ENCODE measurements around the gene NUDT2.

The NUDT2 gene

DNA sequence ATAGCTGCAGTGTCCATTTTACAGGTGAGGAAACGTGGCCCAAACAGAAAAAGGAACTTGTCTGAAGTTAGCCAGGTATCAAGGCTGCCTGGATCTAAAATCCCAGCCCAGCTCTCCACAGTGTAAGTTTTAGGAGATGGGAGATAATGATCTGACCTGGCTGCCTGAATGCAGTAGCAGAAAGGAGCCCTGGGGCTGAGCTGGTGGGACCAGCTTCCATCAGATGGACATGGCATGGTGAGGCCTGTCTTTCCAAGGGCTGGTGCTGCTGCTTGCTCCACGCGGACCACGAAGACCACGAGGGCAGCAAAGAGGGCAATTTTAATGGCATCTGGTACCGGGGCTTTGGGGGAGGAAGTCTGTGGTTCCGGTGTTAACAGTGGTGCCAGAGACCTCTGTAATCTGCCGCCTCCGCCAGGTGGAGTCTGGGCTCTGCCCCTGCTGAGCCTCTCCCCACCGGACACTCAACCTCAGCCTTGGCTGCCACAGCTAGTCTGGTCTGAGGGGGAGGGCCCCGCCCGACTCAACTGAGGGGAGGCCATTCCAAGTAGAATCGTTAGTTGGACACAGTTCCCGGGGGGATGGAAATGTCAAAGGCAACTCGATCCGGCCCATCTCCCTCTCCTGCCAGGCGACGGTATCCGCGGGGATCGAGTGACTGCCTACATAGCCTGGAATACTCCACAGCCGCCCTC lies 46.7 kb downstream of the NUDT2 start:
- H2BK120ac ChIP-seq (ENCODE audit: low read depth, low read length), result no peak overlapping the region

DNA sequence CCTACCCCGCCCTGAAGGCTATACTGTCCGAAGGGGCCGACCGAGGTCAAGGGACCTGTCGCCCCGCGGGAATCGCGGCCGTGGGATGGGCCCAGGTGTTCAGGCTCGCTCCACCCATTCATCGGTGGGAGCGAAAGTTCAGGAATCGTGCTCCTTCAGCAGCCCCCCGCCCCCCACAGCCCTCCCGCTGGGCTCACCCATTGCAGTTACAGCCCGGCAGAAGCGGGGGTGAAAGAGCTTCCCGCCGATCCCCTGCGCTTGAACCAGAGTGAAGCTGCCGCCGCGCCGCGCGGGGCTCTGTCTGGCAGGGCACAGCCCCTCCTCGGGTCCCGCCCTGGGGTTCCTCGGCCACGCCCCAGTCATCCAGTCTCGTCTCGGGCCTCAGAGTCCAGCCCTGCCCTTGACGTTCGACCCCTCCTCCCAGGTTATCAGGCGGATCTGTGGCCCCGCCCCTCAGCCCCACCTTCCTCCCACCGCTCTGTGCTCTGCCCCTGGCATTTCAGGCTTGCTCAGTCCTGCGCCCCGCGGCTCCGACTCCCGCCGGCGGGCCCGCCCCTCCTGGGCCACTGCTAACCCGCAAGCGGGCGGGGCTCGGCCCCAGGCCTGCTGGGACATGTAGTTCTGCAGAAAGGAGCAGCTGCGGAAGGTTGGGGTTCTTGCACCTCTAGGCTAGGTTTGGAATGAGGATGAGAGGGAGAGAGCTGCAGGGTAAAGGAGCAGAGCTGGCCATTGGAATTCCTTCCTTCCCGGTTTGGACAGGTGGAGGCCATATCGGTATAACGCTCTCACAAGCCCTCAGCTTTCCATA lies 47.4 kb downstream of the NUDT2 start, which contains the start of gene MYORG:
Gene MYORG, minus strand, starts transcription at position 303 of the 808 bp plus-strand sequence. CDS start 3,955 bp downstream, outside the sequence.
- Histone ChIP-seq H2BK5ac (ENCODE audit: low read length) (peak within 1 kb of the TSS; percentile 72), H3K79me1 (ENCODE audit: low read length) (peaks cover 7% of the 10 kb centered on the region), H2BK120ac (ENCODE audit: low read depth, low read length) (no peak within 1 kb of the TSS), H3K4me2 (ENCODE audit: low read length) (peak within 1 kb of the TSS; percentile 95), H3K56ac (ENCODE audit: low read length) (peak within 1 kb of the TSS; percentile 93), H3K4me3 (ENCODE audit: low read length) (peak within 1 kb of the TSS; percentile 50), H3K27ac (ENCODE audit: low read depth, low read length) (peak within 1 kb of the TSS; percentile 39), H4K5ac (ENCODE audit: low read length) (no peak within 1 kb of the TSS), H3K18ac (ENCODE audit: low read length) (peak within 1 kb of the TSS; percentile 64), H3K23ac (ENCODE audit: low read length) (no peak within 1 kb of the TSS), H3K4me1 (ENCODE audit: control insufficient read depth, low read depth, low read length) (peaks cover 15% of the 10 kb centered on the region), H3K36me3 (ENCODE audit: control insufficient read depth, insufficient read depth, low read length) (no peaks in the 10 kb centered on the region), H3K27me3 (ENCODE audit: insufficient read depth, low read length, poor library complexity) (peaks cover 2% of the 10 kb centered on the region), H2AK5ac (ENCODE audit: low read length) (no peak within 1 kb of the TSS), H3K79me2 (ENCODE audit: control insufficient read depth, insufficient read depth, low read length) (peaks cover 7% of the 10 kb centered on the region), H4K8ac (ENCODE audit: low read depth, low read length) (no peak within 1 kb of the TSS), H2BK15ac (replicated peaks; ENCODE audit: low read depth) (peak within 1 kb of the TSS; percentile 41), H3K9ac (ENCODE audit: low read length) (peak within 1 kb of the TSS; percentile 88), H3K4ac (ENCODE audit: low read depth, low read length) (peak within 1 kb of the TSS; percentile 6)
- peak; percentile 99 for DNase-seq
- WGBS (ENCODE audit: extremely low coverage, insufficient coverage, low lambda C conversion rate), result no CpG with 5 or more reads among the region's 54 CpGs

More for the DNA sequence above, 46.7 kb downstream of the NUDT2 start:
- Histone ChIP-seq H3K36me3 (ENCODE audit: control insufficient read depth, insufficient read depth, low read length) (peaks cover 3% of the 10 kb centered on the region), H3K23ac (ENCODE audit: low read length) (no peak overlapping the region), H2BK15ac (replicated peaks; ENCODE audit: low read depth) (peak overlapping the region; percentile 41), H3K4me3 (ENCODE audit: low read length) (peak overlapping the region; percentile 50), H4K5ac (ENCODE audit: low read length) (no peak overlapping the region), H3K9ac (ENCODE audit: low read length) (peak overlapping the region; percentile 88), H2BK5ac (ENCODE audit: low read length) (peak overlapping the region; percentile 72), H3K79me2 (ENCODE audit: control insufficient read depth, insufficient read depth, low read length) (peaks cover 7% of the 10 kb centered on the region), H3K56ac (ENCODE audit: low read length) (peak overlapping the region; percentile 93), H3K4ac (ENCODE audit: low read depth, low read length) (peak overlapping the region; percentile 6), H3K4me2 (ENCODE audit: low read length) (peak overlapping the region; percentile 85), H3K27me3 (ENCODE audit: insufficient read depth, low read length, poor library complexity) (no peaks in the 10 kb centered on the region), H3K27ac (ENCODE audit: low read depth, low read length) (peak overlapping the region; percentile 39), H3K18ac (ENCODE audit: low read length) (peak overlapping the region; percentile 64), H3K79me1 (ENCODE audit: low read length) (peaks cover 7% of the 10 kb centered on the region), H3K4me1 (ENCODE audit: control insufficient read depth, low read depth, low read length) (peaks cover 15% of the 10 kb centered on the region), H2AK5ac (ENCODE audit: low read length) (no peak overlapping the region), H4K8ac (ENCODE audit: low read depth, low read length) (no peak overlapping the region)
- DNase-seq, result peak; percentile 84
- WGBS (ENCODE audit: extremely low coverage, insufficient coverage, low lambda C conversion rate), result no CpG with 5 or more reads among the region's 22 CpGs

DNA sequence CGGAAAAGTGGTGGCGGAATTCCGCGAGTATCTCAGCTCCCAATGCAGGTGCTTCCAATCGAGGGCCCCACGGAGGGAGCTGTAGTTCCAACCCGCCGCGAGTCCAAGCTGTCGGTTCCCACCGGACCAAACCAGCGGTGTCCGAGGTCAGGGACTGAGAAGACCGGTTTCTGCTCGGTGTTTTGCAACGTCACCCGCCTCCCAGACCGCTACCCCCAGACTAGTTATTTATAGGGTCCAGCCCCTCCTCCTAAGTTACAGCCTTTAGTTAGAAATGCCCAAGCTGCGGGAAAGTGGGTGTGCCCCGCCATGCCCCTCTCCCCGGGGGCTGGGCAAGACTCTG lies 48.0 kb downstream of the NUDT2 start:
- H4K5ac ChIP-seq (ENCODE audit: low read length), result no peak overlapping the region
- peaks cover 15% of the 10 kb centered on the region for H3K4me1 ChIP-seq (ENCODE audit: control insufficient read depth, low read depth, low read length)
- H3K27ac ChIP-seq (ENCODE audit: low read depth, low read length), result no peak overlapping the region
- no peak overlapping the region for H3K4ac ChIP-seq (ENCODE audit: low read depth, low read length)
- peaks cover 7% of the 10 kb centered on the region for H3K79me2 ChIP-seq (ENCODE audit: control insufficient read depth, insufficient read depth, low read length)
- H2AK5ac ChIP-seq (ENCODE audit: low read length), result no peak overlapping the region
- peak overlapping the region; percentile 31 for H3K4me3 ChIP-seq (ENCODE audit: low read length)
- H2BK120ac ChIP-seq (ENCODE audit: low read depth, low read length), result no peak overlapping the region
- no peak overlapping the region for H2BK15ac ChIP-seq (replicated peaks; ENCODE audit: low read depth)
- H2BK5ac ChIP-seq (ENCODE audit: low read length), result no peak overlapping the region
- no CpG with 5 or more reads among the region's 21 CpGs for WGBS (ENCODE audit: extremely low coverage, insufficient coverage, low lambda C conversion rate)
- DNase-seq, result no peak
- H3K9ac ChIP-seq (ENCODE audit: low read length), result peak overlapping the region; percentile 26
- H3K27me3 ChIP-seq (ENCODE audit: insufficient read depth, low read length, poor library complexity), result peaks cover 3% of the 10 kb centered on the region
- H3K56ac ChIP-seq (ENCODE audit: low read length), result peak overlapping the region; percentile 80
- H3K36me3 ChIP-seq (ENCODE audit: control insufficient read depth, insufficient read depth, low read length), result no peaks in the 10 kb centered on the region
- peaks cover 7% of the 10 kb centered on the region for H3K79me1 ChIP-seq (ENCODE audit: low read length)
- peak overlapping the region; percentile 95 for H3K4me2 ChIP-seq (ENCODE audit: low read length)
- H3K23ac ChIP-seq (ENCODE audit: low read length), result no peak overlapping the region
- H4K8ac ChIP-seq (ENCODE audit: low read depth, low read length), result no peak overlapping the region
- H3K18ac ChIP-seq (ENCODE audit: low read length), result no peak overlapping the region

DNA sequence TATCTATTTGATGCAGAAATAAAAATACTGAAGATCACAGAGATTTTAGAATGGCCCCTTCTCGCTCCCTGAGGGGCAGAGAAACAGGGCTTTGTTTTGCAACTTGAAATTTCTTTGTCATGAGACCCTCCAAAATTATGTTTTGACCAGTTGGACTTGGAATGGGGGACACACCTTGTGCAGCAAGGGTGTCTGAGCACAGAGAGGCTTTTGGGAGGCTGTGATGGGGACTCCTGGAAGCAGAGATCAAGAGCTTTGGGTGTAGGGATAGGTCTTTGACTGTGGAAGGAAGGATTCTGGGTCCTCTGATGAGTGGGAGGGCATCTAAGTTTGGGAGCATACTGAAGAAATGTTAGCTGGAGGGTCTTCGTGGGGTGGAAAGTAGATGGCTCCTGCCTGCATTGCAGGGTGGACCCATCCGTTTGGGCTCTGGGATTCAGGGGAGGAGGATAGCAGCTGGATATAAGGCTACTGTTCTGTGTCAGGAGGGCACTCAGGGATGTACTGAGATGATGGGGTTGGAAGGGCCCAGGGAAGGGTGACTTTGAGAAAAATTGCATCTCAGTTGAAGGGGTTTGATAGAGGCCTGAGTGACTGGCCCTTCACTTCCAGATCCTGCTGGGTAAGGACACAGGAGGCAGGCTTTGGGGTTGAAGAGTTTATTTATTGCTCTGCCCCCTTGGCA lies 49.1 kb downstream of the NUDT2 start:
- H2BK120ac ChIP-seq (ENCODE audit: low read depth, low read length), result no peak overlapping the region
- H2BK5ac ChIP-seq (ENCODE audit: low read length), result no peak overlapping the region
- H3K4me3 ChIP-seq (ENCODE audit: low read length), result no peak overlapping the region
- DNase-seq, result no peak
- H3K36me3 ChIP-seq (ENCODE audit: control insufficient read depth, insufficient read depth, low read length), result no peaks in the 10 kb centered on the region
- no CpG with 5 or more reads among the region's 3 CpGs for WGBS (ENCODE audit: extremely low coverage, insufficient coverage, low lambda C conversion rate)
- no peak overlapping the region for H4K8ac ChIP-seq (ENCODE audit: low read depth, low read length)
- H3K79me1 ChIP-seq (ENCODE audit: low read length), result peaks cover 7% of the 10 kb centered on the region
- peaks cover 3% of the 10 kb centered on the region for H3K27me3 ChIP-seq (ENCODE audit: insufficient read depth, low read length, poor library complexity)
- H3K23ac ChIP-seq (ENCODE audit: low read length), result no peak overlapping the region
- H3K18ac ChIP-seq (ENCODE audit: low read length), result no peak overlapping the region
- no peak overlapping the region for H2AK5ac ChIP-seq (ENCODE audit: low read length)
- peaks cover 15% of the 10 kb centered on the region for H3K4me1 ChIP-seq (ENCODE audit: control insufficient read depth, low read depth, low read length)
- H3K9ac ChIP-seq (ENCODE audit: low read length), result no peak overlapping the region
- no peak overlapping the region for H3K56ac ChIP-seq (ENCODE audit: low read length)
- peaks cover 7% of the 10 kb centered on the region for H3K79me2 ChIP-seq (ENCODE audit: control insufficient read depth, insufficient read depth, low read length)
- no peak overlapping the region for H3K4ac ChIP-seq (ENCODE audit: low read depth, low read length)
- no peak overlapping the region for H4K5ac ChIP-seq (ENCODE audit: low read length)
- no peak overlapping the region for H3K27ac ChIP-seq (ENCODE audit: low read depth, low read length)
- no peak overlapping the region for H2BK15ac ChIP-seq (replicated peaks; ENCODE audit: low read depth)
- no peak overlapping the region for H3K4me2 ChIP-seq (ENCODE audit: low read length)

DNA sequence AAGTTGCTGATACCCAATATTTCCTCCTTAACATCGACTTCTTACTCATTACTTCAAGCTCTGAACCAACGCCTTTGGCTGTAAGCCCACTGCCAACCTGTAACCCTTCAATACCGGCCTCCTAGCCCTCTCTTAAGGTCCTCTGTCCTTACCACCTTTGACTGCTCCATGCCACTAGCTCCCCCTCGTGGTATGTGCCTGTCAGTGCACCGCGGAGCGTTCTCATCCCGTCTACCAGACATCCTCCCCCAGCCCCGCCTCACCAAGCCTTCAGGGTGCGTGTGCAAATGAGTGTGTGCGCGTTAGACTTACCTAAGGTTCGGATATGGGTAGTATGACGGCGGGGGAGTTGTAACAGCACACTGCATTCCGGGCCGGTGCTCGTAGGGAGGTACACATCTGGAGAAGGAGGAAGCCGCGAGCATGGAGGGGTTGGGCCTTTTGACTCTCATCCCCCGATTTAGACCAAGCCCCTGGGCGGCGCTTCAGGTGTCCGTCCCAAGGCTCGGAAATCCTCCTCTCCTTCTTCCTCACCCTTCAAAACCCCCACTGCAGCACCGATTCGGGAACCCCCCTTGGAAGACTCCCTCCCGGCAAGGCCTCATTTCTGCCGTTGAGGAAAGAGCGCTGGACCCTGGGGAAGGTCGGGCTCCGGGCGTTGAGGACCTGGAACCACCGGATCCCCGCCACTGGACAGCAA lies 50.1 kb downstream of the NUDT2 start:
- Histone ChIP-seq H3K79me2 (ENCODE audit: control insufficient read depth, insufficient read depth, low read length) (no peaks in the 10 kb centered on the region), H3K27ac (ENCODE audit: low read depth, low read length) (no peak overlapping the region), H2BK120ac (ENCODE audit: low read depth, low read length) (no peak overlapping the region), H3K4me3 (ENCODE audit: low read length) (peak overlapping the region; percentile 47), H3K36me3 (ENCODE audit: control insufficient read depth, insufficient read depth, low read length) (no peaks in the 10 kb centered on the region), H3K79me1 (ENCODE audit: low read length) (no peaks in the 10 kb centered on the region), H4K8ac (ENCODE audit: low read depth, low read length) (no peak overlapping the region), H3K23ac (ENCODE audit: low read length) (no peak overlapping the region), H3K4ac (ENCODE audit: low read depth, low read length) (no peak overlapping the region), H2AK5ac (ENCODE audit: low read length) (no peak overlapping the region), H3K9ac (ENCODE audit: low read length) (peak overlapping the region; percentile 32), H3K27me3 (ENCODE audit: insufficient read depth, low read length, poor library complexity) (peaks cover 3% of the 10 kb centered on the region), H3K56ac (ENCODE audit: low read length) (peak overlapping the region; percentile 91), H3K4me2 (ENCODE audit: low read length) (peak overlapping the region; percentile 87), H3K4me1 (ENCODE audit: control insufficient read depth, low read depth, low read length) (peaks cover 15% of the 10 kb centered on the region), H2BK15ac (replicated peaks; ENCODE audit: low read depth) (no peak overlapping the region), H4K5ac (ENCODE audit: low read length) (no peak overlapping the region), H3K18ac (ENCODE audit: low read length) (no peak overlapping the region), H2BK5ac (ENCODE audit: low read length) (no peak overlapping the region)
- no CpG with 5 or more reads among the region's 35 CpGs for WGBS (ENCODE audit: extremely low coverage, insufficient coverage, low lambda C conversion rate)
- DNase-seq, result peak; percentile 94

Measured in mesendoderm (in vitro differentiated cells).